ENCODE measurements around the gene TRIP4.
"Not testable (repeated sequence)": the region's sequence is repeated elsewhere in the genome, so short reads cannot be mapped to it uniquely, and the experiment has no call there.

The TRIP4 gene

GRCh38 chr15:64383760-64384159, 3.9 kb upstream of the TRIP4 start:
- no peak for DNase-seq

GRCh38 chr15:64386291-64386690, 1.3 kb upstream of the TRIP4 start:
- no peak for DNase-seq

GRCh38 chr15:64389036-64389435, 1.4 kb downstream of the TRIP4 start:
- DNase-seq, result no peak

- not testable (repeated sequence) for DNase-seq
Observed at GRCh38 chr15:64392471-64392870, 4.8 kb downstream of the TRIP4 start.

GRCh38 chr15:64396789-64397188, 9.2 kb downstream of the TRIP4 start:
- DNase-seq, result no peak

GRCh38 chr15:64398575-64398974, 10.9 kb downstream of the TRIP4 start:
- DNase-seq, result no peak

GRCh38 chr15:64400583-64400982, 12.9 kb downstream of the TRIP4 start:
- DNase-seq, result no peak

GRCh38 chr15:64412216-64412615, 24.6 kb downstream of the TRIP4 start:
- no peak for DNase-seq

GRCh38 chr15:64422697-64423096, 35.1 kb downstream of the TRIP4 start:
- no peak for DNase-seq

- no peak for DNase-seq
Observed at GRCh38 chr15:64423970-64424369, 36.3 kb downstream of the TRIP4 start.

- DNase-seq, result no peak
Observed at GRCh38 chr15:64425221-64425620, 37.6 kb downstream of the TRIP4 start.

- peak; percentile 3 for DNase-seq
Observed at GRCh38 chr15:64426845-64427465, 39.3 kb downstream of the TRIP4 start.

GRCh38 chr15:64429448-64429847, 41.8 kb downstream of the TRIP4 start:
- peak; percentile 2 for DNase-seq

GRCh38 chr15:64430000-64430735, 42.5 kb downstream of the TRIP4 start:
- DNase-seq, result peak; percentile 67

- DNase-seq, result no peak
Observed at GRCh38 chr15:64437982-64438381, 50.3 kb downstream of the TRIP4 start.

- no peak for DNase-seq
Observed at GRCh38 chr15:64438653-64439447, 51.2 kb downstream of the TRIP4 start.

GRCh38 chr15:64441852-64442251, 54.2 kb downstream of the TRIP4 start:
- DNase-seq, result no peak

- DNase-seq, result no peak
Observed at GRCh38 chr15:64443016-64443415, 55.4 kb downstream of the TRIP4 start.

GRCh38 chr15:64443747-64444621, 56.3 kb downstream of the TRIP4 start:
- DNase-seq, result peak; percentile 79

- no peak for DNase-seq
Observed at GRCh38 chr15:64444836-64445235, 57.2 kb downstream of the TRIP4 start.

GRCh38 chr15:64447536-64448315, 60.1 kb downstream of the TRIP4 start:
- DNase-seq, result no peak
